Thyroid gland (tissue), 4 donors: ENCODE results near the gene LRFN2. TPM values are rescaled to one million over a fixed set of nuclear protein-coding genes. Genes with fewer than 3 reads are reported as not detected.

Source experiments
- DNase-seq, 2 donors: peaks; one replicate each; pipeline ENCODE4 v3.0.0-alpha.2; 2019
- H3K27ac ChIP-seq, 3 donors: fragments of 200-600 bp; sonication (generic); 1 replicate in 2 of 3; 2 replicates in 1 of 3; pipeline ENCODE4 v1.5.1; 2016 to 2019; ENCODE audit warnings: mild to moderate bottlenecking in 1 of 3, moderate library complexity in 1 of 3
- H3K27me3 ChIP-seq: fragments of 200-600 bp; sonication (generic); one replicate; pipeline ENCODE4 v1.5.1; 2019
- H3K36me3 ChIP-seq, 2 donors: fragments of 200-600 bp; sonication (generic); one replicate each; pipeline ENCODE4 v1.5.1; 2016 to 2019
- H3K4me1 ChIP-seq, 2 donors: fragments of 200-600 bp; sonication (generic); one replicate each; pipeline ENCODE4 v1.5.1; 2017 to 2019
- H3K4me3 ChIP-seq, 3 donors: fragments of 200-600 bp; sonication (generic); replicated peaks in 1 of 3; 1 replicate in 2 of 3; 2 replicates in 1 of 3; pipeline ENCODE4 v1.5.1; 2016; ENCODE audit warnings: mild to moderate bottlenecking in 1 of 3
- H3K9me3 ChIP-seq: fragments of 200-600 bp; sonication (generic); one replicate; pipeline ENCODE4 v1.5.1; 2017
- POLR2A ChIP-seq, 2 donors: fragments of 450-650 bp; IDR thresholded peaks; one replicate each; pipeline ENCODE4 v1.6.1; 2017; ENCODE audit warnings: antibody characterized with exemption in 2 of 2, mild to moderate bottlenecking in 2 of 2, moderate library complexity in 1 of 2
- WGBS, 2 donors: methylation state at CpG; one replicate each; pipeline ENCODE4 v1.1.5; 2017; 5-methylcytosine and 5-hydroxymethylcytosine counted together
- intact Hi-C: fragments of 100-400 bp; cut with DNase I; formaldehyde crosslinking; loops from one replicate; pipeline ENCODE4 v1.15.1; 2023
- total RNA-seq, 4 donors: library from RNA; depleted of rRNA; stranded (reverse); fragments of >200 nt; gene quantifications; one replicate each; pipeline ENCODE4 v1.2.3, GENCODE V29; 2016
- TF ChIP-seq, protein P1 (sequence below), 6 experiments: fragments of 200-600 bp in 3 of 6; fragments of 450-650 bp in 3 of 6; sonication (generic) in 3 of 6; IDR thresholded peaks; one replicate each; pipeline ENCODE4 v1.5.1; 2016 to 2019; ENCODE audit warnings: antibody characterized with exemption in 6 of 6, mild to moderate bottlenecking in 2 of 6, inconsistent platforms in 1 of 6, moderate library complexity in 1 of 6

LRFN2 gene
- total RNA-seq, 4 donors from 2014 or later = 0.13 TPM; not detected in 3

DNA sequence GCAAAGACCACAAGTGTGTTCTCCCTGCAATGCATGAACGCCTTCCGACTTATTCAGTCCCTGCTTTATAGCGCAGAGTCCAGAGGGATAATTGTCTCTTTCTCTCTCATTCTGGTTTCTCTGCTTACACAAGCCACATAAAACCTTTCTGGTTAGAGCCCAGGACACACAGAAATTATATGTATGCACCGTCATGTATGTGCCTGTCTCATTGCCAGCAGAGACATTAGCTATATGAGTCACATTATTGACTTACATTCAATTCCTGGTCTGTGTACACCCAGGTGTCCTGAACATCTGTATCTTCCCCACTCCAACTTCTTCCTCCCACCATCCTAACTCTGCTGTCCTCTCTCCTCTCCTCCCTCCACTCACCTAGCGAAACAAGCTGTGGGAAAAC is 44.0 kb downstream of the LRFN2 start:
- Histone ChIP-seq H3K27ac (no peak overlapping the region), H3K4me1 (no peaks in the 10 kb centered on the region), H3K4me3 (no peak overlapping the region), H3K36me3 (no peaks in the 10 kb centered on the region), H3K27me3 (no peaks in the 10 kb centered on the region), H3K9me3 (no peaks in the 10 kb centered on the region)
- no peak for TF ChIP-seq POLR2A (IDR thresholded peaks at IDR 0.05)
- TF ChIP-seq, protein P1, sequence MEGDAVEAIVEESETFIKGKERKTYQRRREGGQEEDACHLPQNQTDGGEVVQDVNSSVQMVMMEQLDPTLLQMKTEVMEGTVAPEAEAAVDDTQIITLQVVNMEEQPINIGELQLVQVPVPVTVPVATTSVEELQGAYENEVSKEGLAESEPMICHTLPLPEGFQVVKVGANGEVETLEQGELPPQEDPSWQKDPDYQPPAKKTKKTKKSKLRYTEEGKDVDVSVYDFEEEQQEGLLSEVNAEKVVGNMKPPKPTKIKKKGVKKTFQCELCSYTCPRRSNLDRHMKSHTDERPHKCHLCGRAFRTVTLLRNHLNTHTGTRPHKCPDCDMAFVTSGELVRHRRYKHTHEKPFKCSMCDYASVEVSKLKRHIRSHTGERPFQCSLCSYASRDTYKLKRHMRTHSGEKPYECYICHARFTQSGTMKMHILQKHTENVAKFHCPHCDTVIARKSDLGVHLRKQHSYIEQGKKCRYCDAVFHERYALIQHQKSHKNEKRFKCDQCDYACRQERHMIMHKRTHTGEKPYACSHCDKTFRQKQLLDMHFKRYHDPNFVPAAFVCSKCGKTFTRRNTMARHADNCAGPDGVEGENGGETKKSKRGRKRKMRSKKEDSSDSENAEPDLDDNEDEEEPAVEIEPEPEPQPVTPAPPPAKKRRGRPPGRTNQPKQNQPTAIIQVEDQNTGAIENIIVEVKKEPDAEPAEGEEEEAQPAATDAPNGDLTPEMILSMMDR (IDR thresholded peaks at IDR 0.05) = no peak
- WGBS, 2 donors = 59 to 69% methylated on average over 5 of the region's 5 CpGs
- no peak for DNase-seq
- intact Hi-C loops = no loop called here

DNA sequence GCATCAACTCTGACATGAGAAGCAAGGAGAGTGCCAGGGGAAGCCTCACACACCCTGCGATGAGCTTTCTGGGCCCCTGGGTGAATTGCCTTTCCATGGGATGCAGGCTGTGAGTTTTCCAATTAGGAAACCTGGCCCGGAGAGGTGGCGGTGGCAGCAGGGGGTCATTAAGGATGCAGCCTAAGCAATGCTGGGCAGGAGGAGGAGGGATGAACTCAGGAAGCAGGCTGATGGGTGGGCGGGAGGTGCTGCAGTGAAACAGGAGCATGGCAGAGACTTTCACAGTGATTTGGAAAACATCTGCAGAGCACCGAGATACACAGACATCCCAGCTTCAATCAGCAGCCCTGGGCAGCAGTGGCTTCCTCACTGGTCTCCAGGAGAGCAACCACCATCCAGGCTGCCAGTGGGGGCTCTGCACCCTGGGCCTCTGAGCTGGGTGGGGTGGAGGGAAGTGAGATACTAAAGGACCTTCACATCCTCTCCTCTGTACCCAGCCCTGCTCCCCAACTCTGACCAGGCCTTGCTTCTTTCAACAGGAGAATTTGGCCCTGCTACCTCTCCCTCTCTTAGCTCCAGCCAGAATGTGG is 44.9 kb downstream of the LRFN2 start:
- H3K4me3 ChIP-seq = no peak overlapping the region
- TF ChIP-seq, protein P1 (IDR thresholded peaks at IDR 0.05) = no peak
- no peak for TF ChIP-seq POLR2A (IDR thresholded peaks at IDR 0.05)
- DNase-seq = no peak
- intact Hi-C loops = no loop called here
- no peaks in the 10 kb centered on the region for H3K9me3 ChIP-seq
- H3K27ac ChIP-seq = no peak overlapping the region
- no peaks in the 10 kb centered on the region for H3K36me3 ChIP-seq
- H3K4me1 ChIP-seq = no peaks in the 10 kb centered on the region
- WGBS, 2 donors = 90 to 94% methylated on average over 5 of the region's 5 CpGs
- no peaks in the 10 kb centered on the region for H3K27me3 ChIP-seq

DNA sequence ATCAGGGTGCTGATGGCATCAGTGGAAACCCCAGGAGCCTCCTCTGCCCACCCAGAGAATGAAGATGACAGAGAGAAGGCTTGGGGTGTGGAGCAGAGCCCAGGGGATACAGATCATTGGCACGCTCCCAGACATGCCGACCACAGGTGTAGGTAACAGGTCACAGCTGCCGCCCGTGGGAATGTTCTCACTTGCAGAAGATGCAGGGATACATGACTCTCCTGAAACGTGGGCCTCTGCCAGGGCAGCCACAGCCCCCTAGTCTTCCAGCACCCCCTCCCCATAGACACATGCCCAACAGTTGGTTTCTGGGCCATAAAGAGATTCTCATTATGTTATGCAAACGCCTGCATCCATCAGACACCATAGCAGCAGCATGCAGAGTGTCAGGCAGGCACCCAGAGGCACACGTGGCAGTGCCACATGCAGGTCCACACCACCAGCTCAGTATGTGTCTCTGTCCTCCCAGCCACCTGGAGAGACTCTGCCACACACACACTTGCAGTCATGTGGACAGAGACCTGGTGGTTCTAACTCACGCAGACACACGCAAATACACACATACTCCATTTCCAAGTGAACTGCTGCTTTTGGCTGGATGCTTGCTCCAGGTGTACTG is 45.5 kb downstream of the LRFN2 start:
- Histone ChIP-seq H3K4me3 (no peak overlapping the region), H3K9me3 (no peaks in the 10 kb centered on the region), H3K27ac (no peak overlapping the region), H3K27me3 (no peaks in the 10 kb centered on the region), H3K36me3 (no peaks in the 10 kb centered on the region), H3K4me1 (no peaks in the 10 kb centered on the region)
- no peak for DNase-seq
- TF ChIP-seq, protein P1 (IDR thresholded peaks at IDR 0.05) = no peak
- TF ChIP-seq POLR2A (IDR thresholded peaks at IDR 0.05) = no peak
- WGBS, 2 donors = 75 to 78% methylated on average over 8 to 9 of the region's 9 CpGs
- intact Hi-C loops = no loop called here

DNA sequence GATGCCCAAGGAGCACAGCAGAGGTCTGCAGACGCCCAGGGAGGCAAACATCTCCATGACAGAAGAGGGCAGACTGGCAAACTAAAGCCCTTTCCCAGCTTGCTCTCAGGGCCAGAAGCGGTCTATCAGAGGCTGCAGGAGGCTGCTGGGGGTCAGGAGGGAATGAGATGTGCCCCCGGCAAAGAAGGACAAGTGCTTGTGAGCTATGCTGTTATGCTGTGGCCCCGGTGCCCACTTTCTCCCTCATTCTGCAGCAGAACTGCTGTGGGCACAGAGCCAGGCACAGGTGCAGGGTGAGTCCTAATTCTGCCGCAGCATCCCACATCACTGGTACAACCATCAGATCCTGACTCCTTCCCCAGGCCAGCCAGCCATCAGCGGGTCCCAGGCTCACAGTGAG is 46.4 kb downstream of the LRFN2 start:
- no peak for TF ChIP-seq POLR2A (IDR thresholded peaks at IDR 0.05)
- TF ChIP-seq, protein P1 (IDR thresholded peaks at IDR 0.05) = no peak
- no peak overlapping the region for H3K27ac ChIP-seq
- DNase-seq = no peak
- H3K4me3 ChIP-seq = no peak overlapping the region
- 91 to 96% methylated on average over 4 to 6 of the region's 6 CpGs for WGBS, 2 donors
- H3K9me3 ChIP-seq = no peaks in the 10 kb centered on the region
- intact Hi-C loops = no loop called here
- H3K4me1 ChIP-seq = no peaks in the 10 kb centered on the region
- H3K36me3 ChIP-seq = no peaks in the 10 kb centered on the region
- no peaks in the 10 kb centered on the region for H3K27me3 ChIP-seq

DNA sequence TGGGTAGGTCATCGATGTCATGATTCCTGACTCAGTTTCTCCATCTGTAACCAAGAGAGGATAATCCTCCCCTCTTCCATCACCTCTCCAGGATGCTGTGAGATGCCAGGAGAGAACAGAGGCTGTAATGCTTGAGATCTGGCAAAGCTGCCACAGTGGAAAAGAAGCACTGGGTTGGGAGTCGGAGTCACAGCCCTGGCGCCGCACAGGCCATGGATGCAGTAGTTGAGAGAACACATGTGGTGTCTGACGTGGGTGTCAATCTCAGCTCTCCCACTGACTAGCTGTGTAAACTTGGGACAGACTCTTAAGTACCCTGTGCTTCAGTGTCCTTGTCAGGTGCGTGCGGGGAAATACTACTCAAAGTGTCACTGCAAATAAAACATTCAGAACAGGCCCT is 47.3 kb downstream of the LRFN2 start:
- DNase-seq = no peak
- intact Hi-C loops = no loop called here
- 84 to 91% methylated on average over 7 of the region's 7 CpGs for WGBS, 2 donors
- Histone ChIP-seq H3K9me3 (no peaks in the 10 kb centered on the region), H3K36me3 (no peaks in the 10 kb centered on the region), H3K27me3 (no peaks in the 10 kb centered on the region), H3K4me3 (no peak overlapping the region), H3K27ac (no peak overlapping the region), H3K4me1 (no peaks in the 10 kb centered on the region)
- no peak for TF ChIP-seq POLR2A (IDR thresholded peaks at IDR 0.05)
- TF ChIP-seq, protein P1 (IDR thresholded peaks at IDR 0.05) = no peak
